Astrocyte of the spinal cord (primary cell): Measurements from ENCODE around the gene BAHD1.

ENCODE experiments used
- DNase-seq: peaks from one replicate; pipeline ENCODE4 v3.0.0; 2011; ENCODE audit warnings: low read depth, low spot score
- H3K4me3 ChIP-seq: 2 replicates; pipeline ENCODE4 v1.5.1; 2011; ENCODE audit warnings: low read depth, mild to moderate bottlenecking, low read length, moderate library complexity
- CTCF ChIP-seq: IDR thresholded peaks from 2 replicates; pipeline ENCODE4 v1.5.1; 2012; ENCODE audit warnings: low read depth, mild to moderate bottlenecking, low read length, inconsistent platforms
- in situ Hi-C: cut with HindIII; loops from 2 replicates; pipeline ENCODE4 v1.10.0; 2017; ENCODE audit warnings: low sequenced_read_pairs

BAHD1 gene

GRCh38 chr15:40421246-40422157, 19.3 kb upstream of the BAHD1 start:
- in situ Hi-C loops, result loop anchor here (25.0 kb wide), 1 partner anchor 134 kb away; the partner anchor contains the start of gene ANKRD63
- H3K4me3 ChIP-seq, result no peak overlapping the region
- DNase-seq, result peak; percentile 54
- peak; percentile 98 for TF ChIP-seq CTCF

DNA sequence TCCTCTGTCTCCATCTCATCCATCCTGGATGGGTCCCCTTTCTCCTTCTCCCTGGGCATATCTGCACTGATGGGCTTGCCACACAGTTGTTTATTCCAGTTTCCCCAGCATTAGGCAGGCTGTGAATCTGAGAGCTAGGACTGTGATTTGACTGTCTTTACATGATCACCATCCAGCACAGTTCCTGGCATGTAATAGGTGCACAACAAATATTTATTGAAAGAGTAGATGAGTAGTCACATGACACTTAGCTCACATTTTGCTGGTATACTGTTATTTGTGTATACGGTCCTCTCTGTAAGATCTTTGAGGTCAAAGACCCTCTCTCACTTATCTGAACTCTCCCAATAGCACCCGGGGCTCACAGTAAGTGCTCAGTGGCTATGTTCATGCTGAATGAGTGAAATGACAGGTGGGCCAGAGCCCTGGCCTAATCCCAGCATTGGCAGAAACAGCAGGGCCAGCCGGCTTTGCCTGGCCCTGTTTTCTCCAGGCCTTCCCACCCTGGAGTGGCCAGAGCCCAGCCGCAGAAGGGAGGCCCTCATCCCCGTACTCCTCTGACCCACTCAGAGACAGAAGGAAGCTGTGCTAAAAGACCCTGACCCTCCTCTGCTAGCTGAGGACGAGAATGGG, 16.2 kb upstream of the BAHD1 start:
- no peak overlapping the region for H3K4me3 ChIP-seq
- in situ Hi-C loops, result loop anchor here (25.0 kb wide), 1 partner anchor 137 kb away; the partner anchor contains the start of gene ANKRD63
- DNase-seq, result no peak
- TF ChIP-seq CTCF, result no peak

DNA sequence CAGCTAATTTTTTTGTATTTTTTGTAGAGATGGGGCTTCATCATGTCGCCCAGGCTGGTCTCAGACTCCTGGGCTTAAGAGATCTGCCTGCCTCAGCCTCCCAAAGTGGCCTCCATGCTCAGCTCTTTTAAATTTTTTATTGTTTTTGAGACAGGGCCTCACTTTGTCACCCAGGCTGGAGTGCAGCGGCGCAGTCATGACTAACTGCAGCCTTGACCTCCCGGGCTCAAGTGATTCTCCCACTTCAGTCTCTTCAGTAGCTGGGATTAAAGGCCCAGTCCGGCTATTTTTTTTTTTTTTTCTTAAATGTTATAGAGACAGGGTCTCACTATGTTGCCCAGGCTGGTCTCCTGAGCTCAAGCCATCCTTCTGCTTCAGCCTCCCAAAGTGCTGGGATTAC, 15.1 kb upstream of the BAHD1 start:
- DNase-seq, result no peak
- no peak overlapping the region for H3K4me3 ChIP-seq
- in situ Hi-C loops, result no loop called here
- TF ChIP-seq CTCF, result no peak

DNA sequence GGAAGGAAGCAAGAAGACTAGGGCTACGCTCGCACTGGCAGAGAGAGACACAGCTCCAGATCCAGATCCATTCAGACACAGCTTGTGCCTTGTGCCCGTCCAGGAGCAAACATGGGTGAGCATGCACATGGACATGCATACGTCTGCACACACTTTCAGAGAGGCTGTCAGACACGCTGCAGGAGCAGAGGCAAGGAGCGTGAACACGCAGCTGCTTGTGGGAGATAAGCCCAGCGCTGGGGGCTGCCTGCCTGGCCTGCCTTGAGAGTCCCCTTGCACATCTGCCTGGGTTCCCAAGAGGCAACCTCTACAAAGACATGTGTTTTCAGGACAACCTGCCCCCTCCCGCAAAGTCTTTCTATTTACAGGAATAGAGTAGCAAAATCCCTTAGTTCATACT, 13.6 kb upstream of the BAHD1 start:
- no peak for DNase-seq
- in situ Hi-C loops, result no loop called here
- no peak overlapping the region for H3K4me3 ChIP-seq
- TF ChIP-seq CTCF, result no peak

DNA sequence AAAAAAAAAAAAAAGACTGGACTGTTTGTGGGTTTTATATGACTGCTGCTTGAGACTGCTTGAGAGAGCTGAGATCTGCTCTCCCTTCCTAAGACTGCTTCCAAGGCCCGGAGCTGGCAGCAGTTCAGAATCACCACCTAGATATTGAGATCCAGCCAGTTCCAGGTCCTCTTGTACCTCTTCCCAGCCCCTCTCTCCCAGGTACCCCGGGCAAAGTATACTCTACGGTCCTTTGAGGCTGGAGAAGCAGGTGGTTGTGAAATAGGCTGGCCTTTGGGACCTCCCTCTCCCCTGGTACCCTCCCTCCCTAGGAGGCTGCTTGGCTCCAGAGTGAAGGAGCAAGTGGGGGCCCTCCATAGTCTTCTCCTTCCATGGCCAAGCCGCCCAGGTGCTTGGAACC, 12.6 kb upstream of the BAHD1 start:
- no peak overlapping the region for H3K4me3 ChIP-seq
- DNase-seq, result no peak
- in situ Hi-C loops, result no loop called here
- TF ChIP-seq CTCF, result no peak

GRCh38 chr15:40429068-40429710, 11.6 kb upstream of the BAHD1 start:
- H3K4me3 ChIP-seq, result no peak overlapping the region
- in situ Hi-C loops, result no loop called here
- no peak for DNase-seq
- TF ChIP-seq CTCF, result no peak
